ENCODE results near the gene EAPP.

GRCh38 chr14:34539407-34540180 lies at the start of gene EAPP:
- TF ChIP-seq ZXDB (tag by site-specific recombination; IDR thresholded peaks at IDR 0.05): peak; percentile 91
- peak; percentile 65; the same call in 1 of the 2 replicates for TF ChIP-seq ZNF610 (tag by site-specific recombination; IDR thresholded peaks at IDR 0.05; ENCODE audit: borderline replicate concordance)
- peak; percentile 37; the same call in 1 of the 2 replicates for TF ChIP-seq YY1 (tag by site-specific recombination; IDR thresholded peaks at IDR 0.05)
- peak; percentile 64; the same call in 1 of the 2 replicates for TF ChIP-seq CTCF (tag by site-specific recombination; IDR thresholded peaks at IDR 0.05)
- TF ChIP-seq ZNF768 (tag by site-specific recombination; IDR thresholded peaks at IDR 0.05): no peak; the same call in 1 of the 2 replicates

All from HEK293 (cell line).